Endodermal cell (in vitro differentiated cells): Measurements from ENCODE around the gene ZNF44. TPM values are rescaled to one million over a fixed set of nuclear protein-coding genes. Genes with fewer than 3 reads are reported as not detected.

Experiments
- DNase-seq: peaks from one replicate; pipeline ENCODE4 v3.0.0-alpha.2; 2017
- H3K27ac ChIP-seq: 2 replicates; pipeline ENCODE4 v1.5.1; 2013; ENCODE audit warnings: mild to moderate bottlenecking, low read depth, low read length, moderate library complexity
- H3K27me3 ChIP-seq: 2 replicates; pipeline ENCODE4 v1.6.1; 2013; ENCODE audit warnings: mild to moderate bottlenecking, low read length, moderate library complexity; ENCODE audit not compliant: insufficient read depth, control insufficient read depth, poor library complexity, severe bottlenecking
- H3K36me3 ChIP-seq: 2 replicates; pipeline ENCODE4 v1.7.0; 2013; ENCODE audit warnings: mild to moderate bottlenecking, low read length, moderate library complexity; ENCODE audit not compliant: control insufficient read depth, insufficient read depth
- H3K4me1 ChIP-seq: one replicate; pipeline ENCODE4 v1.7.0; 2013; ENCODE audit warnings: low read length; ENCODE audit not compliant: control insufficient read depth, insufficient read depth
- H3K4me3 ChIP-seq: 2 replicates; pipeline ENCODE4 v1.5.1; 2013; ENCODE audit warnings: mild to moderate bottlenecking, low read length, moderate library complexity
- H3K9ac ChIP-seq: 2 replicates; pipeline ENCODE4 v1.6.1; 2013; ENCODE audit warnings: mild to moderate bottlenecking, low read length, moderate library complexity; ENCODE audit not compliant: poor library complexity, severe bottlenecking; ENCODE audit errors: extremely low read depth
- H3K9me3 ChIP-seq: 2 replicates; pipeline ENCODE4 v1.6.1; 2013; ENCODE audit warnings: mild to moderate bottlenecking, low read length, moderate library complexity; ENCODE audit not compliant: control insufficient read depth
- H3K27ac Mint-ChIP-seq: 2 replicates; pipeline ENCODE4 v1.8.0; 2020; ENCODE audit warnings: mixed read lengths
- H3K27me3 Mint-ChIP-seq: 2 replicates; pipeline ENCODE4 v1.8.0; 2021; ENCODE audit warnings: mild to moderate bottlenecking, mixed read lengths; ENCODE audit not compliant: insufficient read depth
- H3K36me3 Mint-ChIP-seq: 2 replicates; pipeline ENCODE4 v1.8.0; 2020; ENCODE audit warnings: low read depth, mixed read lengths
- H3K4me1 Mint-ChIP-seq: 2 replicates; pipeline ENCODE4 v1.8.0; 2020; ENCODE audit warnings: mixed read lengths
- H3K4me3 Mint-ChIP-seq: 2 replicates; pipeline ENCODE4 v1.8.0; 2020; ENCODE audit warnings: mild to moderate bottlenecking, moderate library complexity, mixed read lengths
- H3K9me3 Mint-ChIP-seq: 2 replicates; pipeline ENCODE4 v1.8.0; 2020; ENCODE audit warnings: mild to moderate bottlenecking, mixed read lengths
- CTCF ChIP-seq: fragments of 200-600 bp; sonication (generic); conservative IDR thresholded peaks from 2 replicates; pipeline ENCODE4 v1.5.0; 2021; ENCODE audit warnings: antibody characterized with exemption, mild to moderate bottlenecking
- WGBS, 2 experiments: methylation state at CpG; one replicate each; pipeline versions ENCODE4 v1.1.5 to v1.1.7; 2013; ENCODE audit warnings: missing lambda C conversion rate in 2 of 2, mixed read lengths in 1 of 2; ENCODE audit not compliant: insufficient coverage in 1 of 2, insufficient read length in 1 of 2; 5-methylcytosine and 5-hydroxymethylcytosine counted together
- total RNA-seq, 2 donors: library from RNA; stranded (reverse); fragmentation: NEBNext Ultra II Directional in 1 of 2; extraction: Animal tissue kit (Norgen Biotek cat#: 25700) in 1 of 2; gene quantifications; 2 replicates in 1 of 2; 3 replicates in 1 of 2; pipeline ENCODE4 v1.2.1, GENCODE V29; 2021

The ZNF44 gene
- total RNA-seq, 2 donors from 2014 or later: 9.5 TPM

- no peaks in the 10 kb centered on the region for H3K27me3 Mint-ChIP-seq
- H3K27me3 ChIP-seq: no peaks in the 10 kb centered on the region
- peaks cover 65% of the 10 kb centered on the region for H3K9me3 ChIP-seq
- 20 to 79% methylated on average over 1 to 6 of the region's 6 CpGs for WGBS, 2 experiments
- H3K27ac ChIP-seq: no peak overlapping the region
- H3K9me3 Mint-ChIP-seq: peaks cover 90% of the 10 kb centered on the region
- no peak for TF ChIP-seq CTCF
- no peak for DNase-seq
- H3K4me1 ChIP-seq: no peaks in the 10 kb centered on the region
- no peak overlapping the region for H3K9ac ChIP-seq
- peaks cover 26% of the 10 kb centered on the region for H3K36me3 Mint-ChIP-seq
- no peak overlapping the region for H3K4me3 Mint-ChIP-seq
- H3K36me3 ChIP-seq: no peaks in the 10 kb centered on the region
- H3K4me3 ChIP-seq: peak overlapping the region; percentile 18
- no peak overlapping the region for H3K27ac Mint-ChIP-seq
- no peaks in the 10 kb centered on the region for H3K4me1 Mint-ChIP-seq
Measured at GRCh38 chr19:12230751-12231733, 63.6 kb downstream of the ZNF44 start.

DNA sequence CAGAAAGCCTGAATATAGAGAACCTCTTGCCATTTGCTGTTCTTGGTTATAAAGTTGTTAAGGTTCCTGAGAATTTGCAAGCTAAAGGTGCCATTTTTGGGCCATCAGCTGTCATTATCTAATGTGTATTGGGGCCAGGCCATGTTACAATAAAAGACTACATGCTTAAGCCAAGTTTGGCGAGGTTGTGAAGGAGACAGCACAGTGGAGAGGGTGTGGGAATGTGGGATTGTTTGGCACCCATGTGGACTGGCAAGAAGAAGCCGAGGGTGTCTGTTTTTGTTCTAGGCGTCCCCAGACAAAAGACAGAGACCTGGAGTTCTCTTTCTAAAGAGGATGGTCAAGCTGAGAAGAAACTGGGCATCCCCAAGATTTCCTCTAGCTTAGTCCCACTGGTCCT, 64.7 kb downstream of the ZNF44 start:
- H3K36me3 ChIP-seq: no peaks in the 10 kb centered on the region
- H3K9ac ChIP-seq: no peak overlapping the region
- Mint-ChIP-seq H3K9me3 (peaks cover 88% of the 10 kb centered on the region), H3K36me3 (peaks cover 24% of the 10 kb centered on the region), H3K27me3 (no peaks in the 10 kb centered on the region), H3K4me3 (no peak overlapping the region), H3K4me1 (no peaks in the 10 kb centered on the region), H3K27ac (no peak overlapping the region)
- no peaks in the 10 kb centered on the region for H3K4me1 ChIP-seq
- no peak for TF ChIP-seq CTCF
- no peak for DNase-seq
- H3K4me3 ChIP-seq: peak overlapping the region; percentile 18
- peaks cover 68% of the 10 kb centered on the region for H3K9me3 ChIP-seq
- H3K27ac ChIP-seq: no peak overlapping the region
- 86 to 100% methylated on average over 2 to 3 of the region's 3 CpGs for WGBS, 2 experiments
- no peaks in the 10 kb centered on the region for H3K27me3 ChIP-seq

DNA sequence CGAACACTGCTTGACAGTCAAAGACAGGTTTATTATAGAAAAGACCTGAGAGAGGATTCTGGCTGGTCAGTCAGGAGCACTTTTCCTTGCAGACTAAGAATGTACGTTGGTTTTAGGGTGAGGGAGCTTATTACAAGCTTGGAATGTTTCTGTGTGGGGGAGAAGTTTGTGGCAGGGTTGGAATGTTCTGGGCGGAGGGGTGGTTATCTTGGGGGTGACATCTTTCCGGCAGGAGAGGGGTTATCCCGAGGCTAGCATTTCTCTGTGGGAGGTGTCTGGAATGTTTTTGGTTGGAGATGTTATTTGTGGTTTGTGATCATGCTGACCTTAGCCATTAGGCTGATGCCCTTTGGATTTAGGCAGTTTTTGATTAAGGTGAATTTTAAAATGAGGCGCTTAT, 70.0 kb downstream of the ZNF44 start:
- no peaks in the 10 kb centered on the region for H3K4me1 Mint-ChIP-seq

More for the DNA sequence above, 70.0 kb downstream of the ZNF44 start:
- Histone ChIP-seq H3K27ac (no peak overlapping the region), H3K4me1 (no peaks in the 10 kb centered on the region), H3K36me3 (no peaks in the 10 kb centered on the region), H3K27me3 (no peaks in the 10 kb centered on the region), H3K9me3 (peaks cover 58% of the 10 kb centered on the region), H3K4me3 (no peak overlapping the region), H3K9ac (no peak overlapping the region)
- H3K9me3 Mint-ChIP-seq: peaks cover 81% of the 10 kb centered on the region
- TF ChIP-seq CTCF: no peak
- H3K36me3 Mint-ChIP-seq: peaks cover 6% of the 10 kb centered on the region
- H3K27ac Mint-ChIP-seq: no peak overlapping the region
- WGBS, 2 experiments: 88 to 95% methylated on average over 2 to 6 of the region's 6 CpGs
- no peak overlapping the region for H3K4me3 Mint-ChIP-seq
- H3K27me3 Mint-ChIP-seq: no peaks in the 10 kb centered on the region
- DNase-seq: no peak
